Activated T-helper 2 cell treated with anti-CD3 and anti-CD28 coated beads, Interferon-gamma antibody, Interleukin-2, Interleukin-4, amounts not matched to agents 10 μg/mL and 5 μg/mL and 100 μg/mL, durations not matched to agents 14 hours and 24 hours and 36 hours (primary cell): Measurements from ENCODE around the gene PNO1. TPM values are rescaled to one million over a fixed set of nuclear protein-coding genes. Genes with fewer than 3 reads are reported as not detected.
"Not testable (repeated sequence)": the region's sequence is repeated elsewhere in the genome, so short reads cannot be mapped to it uniquely, and the experiment has no call there.

Experiments used
- DNase-seq: peaks from one replicate; pipeline ENCODE4 v3.0.0; 2021; ENCODE audit warnings: low spot score
- H3K27ac Mint-ChIP-seq: one replicate; pipeline ENCODE4 v1.8.0; 2021; ENCODE audit warnings: mixed read lengths
- H3K27me3 Mint-ChIP-seq: one replicate; pipeline ENCODE4 v1.8.0; 2021; ENCODE audit warnings: low read depth, mixed read lengths
- H3K36me3 Mint-ChIP-seq: one replicate; pipeline ENCODE4 v1.8.0; 2021; ENCODE audit warnings: low read depth, mixed read lengths
- H3K4me1 Mint-ChIP-seq: one replicate; pipeline ENCODE4 v1.8.0; 2021; ENCODE audit warnings: low read depth, mixed read lengths
- H3K4me3 Mint-ChIP-seq: one replicate; pipeline ENCODE4 v1.8.0; 2021; ENCODE audit warnings: low read depth, mild to moderate bottlenecking, moderate library complexity, mixed read lengths
- H3K9me3 Mint-ChIP-seq: one replicate; pipeline ENCODE4 v1.8.0; 2021; ENCODE audit warnings: mixed read lengths
- intact Hi-C: fragments of 100-400 bp; cut with micrococcal nuclease; formaldehyde crosslinking; loops from one replicate; pipeline ENCODE4 v1.15.1; 2023
- total RNA-seq: library from RNA; stranded (reverse); gene quantifications from 2 replicates; pipeline ENCODE4 v1.2.3, GENCODE V29; 2022

PNO1 gene
- total RNA-seq, 1 donor from 2014 or later = 24.7 TPM

GRCh38 chr2:68167186-68167585 lies 9.5 kb downstream of the PNO1 start:
- Mint-ChIP-seq H3K27me3 (no peaks in the 10 kb centered on the region), H3K36me3 (peaks cover 51% of the 10 kb centered on the region), H3K27ac (no peak overlapping the region), H3K4me1 (peaks cover 2% of the 10 kb centered on the region), H3K4me3 (no peak overlapping the region), H3K9me3 (no peaks in the 10 kb centered on the region)
- intact Hi-C loops = no loop called here
- DNase-seq = no peak

- Mint-ChIP-seq H3K36me3 (peaks cover 41% of the 10 kb centered on the region), H3K4me1 (peaks cover 2% of the 10 kb centered on the region), H3K4me3 (no peak overlapping the region), H3K27me3 (no peaks in the 10 kb centered on the region), H3K9me3 (no peaks in the 10 kb centered on the region), H3K27ac (no peak overlapping the region)
- intact Hi-C loops = no loop called here
- no peak for DNase-seq
Observed at GRCh38 chr2:68169308-68169707, 11.6 kb downstream of the PNO1 start.

- Mint-ChIP-seq H3K4me1 (peaks cover 2% of the 10 kb centered on the region), H3K27me3 (no peaks in the 10 kb centered on the region), H3K4me3 (no peak overlapping the region), H3K36me3 (peaks cover 44% of the 10 kb centered on the region), H3K9me3 (no peaks in the 10 kb centered on the region), H3K27ac (no peak overlapping the region)
- DNase-seq = no peak
- intact Hi-C loops = no loop called here
Observed at GRCh38 chr2:68171146-68171545, 13.5 kb downstream of the PNO1 start.

- Mint-ChIP-seq H3K4me1 (peaks cover 2% of the 10 kb centered on the region), H3K27ac (no peak overlapping the region), H3K4me3 (no peak overlapping the region), H3K27me3 (no peaks in the 10 kb centered on the region), H3K36me3 (peaks cover 43% of the 10 kb centered on the region), H3K9me3 (no peaks in the 10 kb centered on the region)
- intact Hi-C loops = no loop called here
- DNase-seq = no peak
Observed at GRCh38 chr2:68171684-68172083, 14.0 kb downstream of the PNO1 start.

- H3K27ac Mint-ChIP-seq = no peak overlapping the region
- H3K4me3 Mint-ChIP-seq = no peak overlapping the region
- intact Hi-C loops = no loop called here
- H3K36me3 Mint-ChIP-seq = peaks cover 43% of the 10 kb centered on the region
- H3K27me3 Mint-ChIP-seq = no peaks in the 10 kb centered on the region
- no peaks in the 10 kb centered on the region for H3K9me3 Mint-ChIP-seq
- H3K4me1 Mint-ChIP-seq = peaks cover 2% of the 10 kb centered on the region
- DNase-seq = no peak
Observed at GRCh38 chr2:68172521-68172920, 14.8 kb downstream of the PNO1 start.

GRCh38 chr2:68172990-68173700 lies 15.5 kb downstream of the PNO1 start:
- H3K27me3 Mint-ChIP-seq = no peaks in the 10 kb centered on the region
- H3K4me1 Mint-ChIP-seq = peaks cover 2% of the 10 kb centered on the region
- no peaks in the 10 kb centered on the region for H3K9me3 Mint-ChIP-seq
- intact Hi-C loops = no loop called here
- H3K36me3 Mint-ChIP-seq = peaks cover 44% of the 10 kb centered on the region
- no peak overlapping the region for H3K27ac Mint-ChIP-seq
- no peak for DNase-seq
- no peak overlapping the region for H3K4me3 Mint-ChIP-seq

- H3K27me3 Mint-ChIP-seq, H3K27ac Mint-ChIP-seq, DNase-seq, intact Hi-C loops, H3K4me1 Mint-ChIP-seq, H3K9me3 Mint-ChIP-seq, H3K4me3 Mint-ChIP-seq: not testable (repeated sequence)
- peaks cover 55% of the 10 kb centered on the region for H3K36me3 Mint-ChIP-seq
Observed at GRCh38 chr2:68175210-68175609, 17.5 kb downstream of the PNO1 start.

- Mint-ChIP-seq H3K27me3 (no peaks in the 10 kb centered on the region), H3K36me3 (peaks cover 65% of the 10 kb centered on the region), H3K4me1 (peaks cover 7% of the 10 kb centered on the region), H3K9me3 (no peaks in the 10 kb centered on the region), H3K4me3 (no peak overlapping the region), H3K27ac (no peak overlapping the region)
- intact Hi-C loops = no loop called here
- DNase-seq = no peak
Observed at GRCh38 chr2:68176657-68177056, 19.0 kb downstream of the PNO1 start.

- no peaks in the 10 kb centered on the region for H3K27me3 Mint-ChIP-seq
- H3K4me3 Mint-ChIP-seq = no peak overlapping the region
- peaks cover 7% of the 10 kb centered on the region for H3K4me1 Mint-ChIP-seq
- no peak for DNase-seq
- H3K9me3 Mint-ChIP-seq = no peaks in the 10 kb centered on the region
- intact Hi-C loops = no loop called here
- peaks cover 73% of the 10 kb centered on the region for H3K36me3 Mint-ChIP-seq
- H3K27ac Mint-ChIP-seq = no peak overlapping the region
Observed at GRCh38 chr2:68177541-68177940, 19.9 kb downstream of the PNO1 start.

GRCh38 chr2:68178432-68178831 lies 20.7 kb downstream of the PNO1 start:
- Mint-ChIP-seq H3K27me3 (no peaks in the 10 kb centered on the region), H3K4me3 (no peak overlapping the region), H3K9me3 (no peaks in the 10 kb centered on the region), H3K27ac (no peak overlapping the region), H3K36me3 (peaks cover 75% of the 10 kb centered on the region), H3K4me1 (peaks cover 10% of the 10 kb centered on the region)
- intact Hi-C loops = no loop called here
- no peak for DNase-seq

GRCh38 chr2:68178954-68179627 lies 21.4 kb downstream of the PNO1 start:
- intact Hi-C loops = no loop called here
- H3K27ac Mint-ChIP-seq = no peak overlapping the region
- no peaks in the 10 kb centered on the region for H3K27me3 Mint-ChIP-seq

GRCh38 chr2:68182902-68183301 lies 25.2 kb downstream of the PNO1 start:
- intact Hi-C loops = no loop called here
- H3K4me3 Mint-ChIP-seq = no peak overlapping the region
- H3K27ac Mint-ChIP-seq = no peak overlapping the region
- DNase-seq = no peak
- peaks cover 71% of the 10 kb centered on the region for H3K36me3 Mint-ChIP-seq
- peaks cover 18% of the 10 kb centered on the region for H3K4me1 Mint-ChIP-seq
- H3K27me3 Mint-ChIP-seq = no peaks in the 10 kb centered on the region
- no peaks in the 10 kb centered on the region for H3K9me3 Mint-ChIP-seq

More at GRCh38 chr2:68178954-68179627, 21.4 kb downstream of the PNO1 start:
- Mint-ChIP-seq H3K4me1 (peaks cover 10% of the 10 kb centered on the region), H3K4me3 (no peak overlapping the region), H3K36me3 (peaks cover 75% of the 10 kb centered on the region), H3K9me3 (no peaks in the 10 kb centered on the region)
- DNase-seq = no peak

- Mint-ChIP-seq H3K27ac (peak overlapping the region; percentile 67), H3K36me3 (peaks cover 59% of the 10 kb centered on the region), H3K9me3 (no peaks in the 10 kb centered on the region), H3K4me1 (peaks cover 20% of the 10 kb centered on the region), H3K4me3 (no peak overlapping the region), H3K27me3 (no peaks in the 10 kb centered on the region)
- DNase-seq = peak; percentile 35
- intact Hi-C loops = loop anchor here (1.0 kb wide), 1 partner anchor 63 kb away; no protein-coding TSS in a partner anchor
Observed at GRCh38 chr2:68185541-68186164, 28.0 kb downstream of the PNO1 start.
